ENCODE measurements around the gene MGAT4A.

Gene MGAT4A

DNA sequence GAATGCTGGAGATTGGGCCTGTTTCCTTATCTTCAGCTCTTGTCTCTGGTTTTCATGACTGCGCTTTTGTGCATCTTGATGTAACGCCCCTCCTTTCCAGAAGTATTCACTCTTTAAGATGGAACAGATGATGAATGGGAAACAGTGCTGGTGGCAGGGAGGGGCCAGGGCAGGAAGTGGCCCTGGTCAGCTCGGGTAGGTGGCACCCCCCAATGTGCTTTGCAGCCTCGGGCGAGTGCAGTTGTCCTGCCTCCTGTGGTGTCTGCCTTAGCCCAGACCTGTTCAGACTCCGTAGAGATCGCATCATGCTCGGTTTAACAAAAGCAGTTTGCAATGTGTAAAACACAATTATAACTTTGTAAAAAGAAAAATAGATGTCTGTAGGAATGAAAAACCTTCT lies 17.0 kb upstream of the MGAT4A start:
- H3K27me3 ChIP-seq (ENCODE audit: insufficient read depth, low read length), result no peaks in the 10 kb centered on the region
- no peak overlapping the region for H3K9ac ChIP-seq (ENCODE audit: low read length)
- H3K36me3 ChIP-seq (ENCODE audit: control insufficient read depth in 1 of 2, insufficient read depth in 2 of 2, low read length in 2 of 2), result no peaks in the 10 kb centered on the region
- no peak overlapping the region for H2BK120ac ChIP-seq (ENCODE audit: insufficient read depth, low read length, poor library complexity)
- H3K23ac ChIP-seq (ENCODE audit: low read length), result no peak overlapping the region
- H2AFZ ChIP-seq (ENCODE audit: insufficient read depth, low read length, poor library complexity), result no peak overlapping the region
- no peak overlapping the region for H3K18ac ChIP-seq (ENCODE audit: low read length)
- H3K4me1 ChIP-seq (ENCODE audit: control insufficient read depth in 1 of 2, insufficient read depth in 2 of 2, low read length in 2 of 2), result no peaks in the 10 kb centered on the region
- no peak overlapping the region for H2BK12ac ChIP-seq (ENCODE audit: low read length)
- no peak overlapping the region for H4K91ac ChIP-seq (ENCODE audit: low read depth, low read length)
- H3K9me3 ChIP-seq (ENCODE audit: insufficient read depth, low read depth, low read length), result peaks cover 2% of the 10 kb centered on the region
- H3K14ac ChIP-seq (ENCODE audit: low read length), result no peak overlapping the region
- H4K8ac ChIP-seq (ENCODE audit: low read depth, low read length), result no peak overlapping the region
- no peak overlapping the region for H3K4me3 ChIP-seq (ENCODE audit: low read depth, low read length)
- H3K4ac ChIP-seq (ENCODE audit: low read depth, low read length), result no peak overlapping the region
- no peaks in the 10 kb centered on the region for H3K79me2 ChIP-seq (ENCODE audit: control insufficient read depth, insufficient read depth, low read length, poor library complexity)
- no peak overlapping the region for H4K12ac ChIP-seq (ENCODE audit: low read depth, low read length)
- no peak overlapping the region for H2AK5ac ChIP-seq (ENCODE audit: low read length)
- no peak for DNase-seq
- H3K27ac ChIP-seq (ENCODE audit: low read depth, low read length), result no peak overlapping the region
- no CpG with 5 or more reads among the region's 8 CpGs for WGBS (ENCODE audit: extremely low coverage, insufficient coverage, insufficient read length)
- no peaks in the 10 kb centered on the region for H3K79me1 ChIP-seq (ENCODE audit: low read length)
- H3K4me2 ChIP-seq (ENCODE audit: low read length), result no peak overlapping the region
- H2BK5ac ChIP-seq (ENCODE audit: low read depth, low read length, poor library complexity), result no peak overlapping the region

DNA sequence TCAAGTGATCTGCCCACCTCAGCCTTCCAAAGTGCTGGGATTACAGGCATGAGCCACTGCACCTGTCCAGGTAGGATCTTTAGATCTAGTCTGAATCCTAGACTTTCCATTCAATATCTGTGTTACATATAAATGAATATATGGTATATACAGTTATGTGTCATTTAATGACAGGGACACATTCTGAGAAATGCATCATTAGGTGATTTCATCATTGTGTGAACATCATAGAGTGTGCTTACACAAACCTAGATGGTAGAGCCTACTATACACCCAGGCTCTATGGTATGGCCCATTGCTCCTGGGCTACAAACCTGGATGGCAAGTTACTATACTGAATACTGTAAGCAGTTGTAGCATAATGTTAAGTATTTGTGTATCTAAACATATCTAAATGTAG lies 15.5 kb upstream of the MGAT4A start:
- no peaks in the 10 kb centered on the region for H3K27me3 ChIP-seq (ENCODE audit: insufficient read depth, low read length)
- H2BK120ac ChIP-seq (ENCODE audit: insufficient read depth, low read length, poor library complexity), result no peak overlapping the region
- H3K4me1 ChIP-seq (ENCODE audit: control insufficient read depth in 1 of 2, insufficient read depth in 2 of 2, low read length in 2 of 2), result no peaks in the 10 kb centered on the region
- no peak overlapping the region for H3K9ac ChIP-seq (ENCODE audit: low read length)
- H3K9me3 ChIP-seq (ENCODE audit: insufficient read depth, low read depth, low read length), result peaks cover 2% of the 10 kb centered on the region
- no peak overlapping the region for H4K12ac ChIP-seq (ENCODE audit: low read depth, low read length)
- H3K27ac ChIP-seq (ENCODE audit: low read depth, low read length), result no peak overlapping the region
- H3K4ac ChIP-seq (ENCODE audit: low read depth, low read length), result no peak overlapping the region
- H3K14ac ChIP-seq (ENCODE audit: low read length), result no peak overlapping the region
- H2AFZ ChIP-seq (ENCODE audit: insufficient read depth, low read length, poor library complexity), result no peak overlapping the region
- no peaks in the 10 kb centered on the region for H3K79me2 ChIP-seq (ENCODE audit: control insufficient read depth, insufficient read depth, low read length, poor library complexity)
- H4K8ac ChIP-seq (ENCODE audit: low read depth, low read length), result no peak overlapping the region
- no peak overlapping the region for H4K91ac ChIP-seq (ENCODE audit: low read depth, low read length)
- no peak overlapping the region for H3K4me3 ChIP-seq (ENCODE audit: low read depth, low read length)
- H3K23ac ChIP-seq (ENCODE audit: low read length), result no peak overlapping the region
- DNase-seq, result no peak
- H2AK5ac ChIP-seq (ENCODE audit: low read length), result no peak overlapping the region
- no peak overlapping the region for H3K18ac ChIP-seq (ENCODE audit: low read length)
- H2BK12ac ChIP-seq (ENCODE audit: low read length), result no peak overlapping the region
- no peak overlapping the region for H3K4me2 ChIP-seq (ENCODE audit: low read length)
- H3K36me3 ChIP-seq (ENCODE audit: control insufficient read depth in 1 of 2, insufficient read depth in 2 of 2, low read length in 2 of 2), result no peaks in the 10 kb centered on the region
- no peaks in the 10 kb centered on the region for H3K79me1 ChIP-seq (ENCODE audit: low read length)
- no peak overlapping the region for H2BK5ac ChIP-seq (ENCODE audit: low read depth, low read length, poor library complexity)

- H3K4me1 ChIP-seq (ENCODE audit: control insufficient read depth in 1 of 2, insufficient read depth in 2 of 2, low read length in 2 of 2), result no peaks in the 10 kb centered on the region
- no CpG with 5 or more reads among the region's 5 CpGs for WGBS (ENCODE audit: extremely low coverage, insufficient coverage, insufficient read length)
These were observed 13.7 kb upstream of the MGAT4A start for GRCh38 chr2:98744595-98744994.

GRCh38 chr2:98743835-98744234 lies 12.9 kb upstream of the MGAT4A start:
- Histone ChIP-seq H3K4me2 (ENCODE audit: low read length) (no peak overlapping the region), H3K9ac (ENCODE audit: low read length) (no peak overlapping the region), H3K4ac (ENCODE audit: low read depth, low read length) (no peak overlapping the region), H3K23ac (ENCODE audit: low read length) (no peak overlapping the region), H4K8ac (ENCODE audit: low read depth, low read length) (no peak overlapping the region), H3K27me3 (ENCODE audit: insufficient read depth, low read length) (no peaks in the 10 kb centered on the region), H3K4me3 (ENCODE audit: low read depth, low read length) (no peak overlapping the region), H4K91ac (ENCODE audit: low read depth, low read length) (no peak overlapping the region), H4K12ac (ENCODE audit: low read depth, low read length) (no peak overlapping the region), H3K27ac (ENCODE audit: low read depth, low read length) (no peak overlapping the region), H2BK12ac (ENCODE audit: low read length) (no peak overlapping the region), H3K4me1 (ENCODE audit: control insufficient read depth in 1 of 2, insufficient read depth in 2 of 2, low read length in 2 of 2) (no peaks in the 10 kb centered on the region), H3K79me1 (ENCODE audit: low read length) (no peaks in the 10 kb centered on the region), H3K14ac (ENCODE audit: low read length) (no peak overlapping the region), H3K9me3 (ENCODE audit: insufficient read depth, low read depth, low read length) (peaks cover 2% of the 10 kb centered on the region), H3K36me3 (ENCODE audit: control insufficient read depth in 1 of 2, insufficient read depth in 2 of 2, low read length in 2 of 2) (no peaks in the 10 kb centered on the region), H3K18ac (ENCODE audit: low read length) (no peak overlapping the region), H3K79me2 (ENCODE audit: control insufficient read depth, insufficient read depth, low read length, poor library complexity) (no peaks in the 10 kb centered on the region), H2BK120ac (ENCODE audit: insufficient read depth, low read length, poor library complexity) (no peak overlapping the region), H2BK5ac (ENCODE audit: low read depth, low read length, poor library complexity) (no peak overlapping the region), H2AFZ (ENCODE audit: insufficient read depth, low read length, poor library complexity) (no peak overlapping the region), H2AK5ac (ENCODE audit: low read length) (no peak overlapping the region)
- no peak for DNase-seq
- no CpG with 5 or more reads among the region's 1 CpG for WGBS (ENCODE audit: extremely low coverage, insufficient coverage, insufficient read length)

More at GRCh38 chr2:98744595-98744994, 13.7 kb upstream of the MGAT4A start:
- Histone ChIP-seq H3K79me2 (ENCODE audit: control insufficient read depth, insufficient read depth, low read length, poor library complexity) (no peaks in the 10 kb centered on the region), H2AK5ac (ENCODE audit: low read length) (no peak overlapping the region), H3K23ac (ENCODE audit: low read length) (no peak overlapping the region), H2AFZ (ENCODE audit: insufficient read depth, low read length, poor library complexity) (no peak overlapping the region), H3K36me3 (ENCODE audit: control insufficient read depth in 1 of 2, insufficient read depth in 2 of 2, low read length in 2 of 2) (no peaks in the 10 kb centered on the region), H3K79me1 (ENCODE audit: low read length) (no peaks in the 10 kb centered on the region), H3K14ac (ENCODE audit: low read length) (no peak overlapping the region), H2BK12ac (ENCODE audit: low read length) (no peak overlapping the region), H3K4ac (ENCODE audit: low read depth, low read length) (no peak overlapping the region), H3K18ac (ENCODE audit: low read length) (no peak overlapping the region), H2BK5ac (ENCODE audit: low read depth, low read length, poor library complexity) (no peak overlapping the region), H4K12ac (ENCODE audit: low read depth, low read length) (no peak overlapping the region), H3K9me3 (ENCODE audit: insufficient read depth, low read depth, low read length) (peaks cover 2% of the 10 kb centered on the region), H3K4me2 (ENCODE audit: low read length) (no peak overlapping the region), H2BK120ac (ENCODE audit: insufficient read depth, low read length, poor library complexity) (no peak overlapping the region), H4K91ac (ENCODE audit: low read depth, low read length) (no peak overlapping the region), H3K4me3 (ENCODE audit: low read depth, low read length) (no peak overlapping the region), H3K9ac (ENCODE audit: low read length) (no peak overlapping the region), H3K27ac (ENCODE audit: low read depth, low read length) (no peak overlapping the region), H3K27me3 (ENCODE audit: insufficient read depth, low read length) (no peaks in the 10 kb centered on the region), H4K8ac (ENCODE audit: low read depth, low read length) (no peak overlapping the region)
- DNase-seq, result no peak

- no peak for DNase-seq
- Histone ChIP-seq H3K4me1 (ENCODE audit: control insufficient read depth in 1 of 2, insufficient read depth in 2 of 2, low read length in 2 of 2) (no peaks in the 10 kb centered on the region), H4K91ac (ENCODE audit: low read depth, low read length) (no peak overlapping the region), H2AFZ (ENCODE audit: insufficient read depth, low read length, poor library complexity) (no peak overlapping the region), H3K79me1 (ENCODE audit: low read length) (no peaks in the 10 kb centered on the region), H3K9ac (ENCODE audit: low read length) (no peak overlapping the region), H2BK12ac (ENCODE audit: low read length) (no peak overlapping the region), H4K8ac (ENCODE audit: low read depth, low read length) (no peak overlapping the region), H3K9me3 (ENCODE audit: insufficient read depth, low read depth, low read length) (peaks cover 2% of the 10 kb centered on the region), H3K23ac (ENCODE audit: low read length) (no peak overlapping the region), H3K4me3 (ENCODE audit: low read depth, low read length) (no peak overlapping the region), H3K36me3 (ENCODE audit: control insufficient read depth in 1 of 2, insufficient read depth in 2 of 2, low read length in 2 of 2) (no peaks in the 10 kb centered on the region), H2BK120ac (ENCODE audit: insufficient read depth, low read length, poor library complexity) (no peak overlapping the region), H3K14ac (ENCODE audit: low read length) (no peak overlapping the region), H4K12ac (ENCODE audit: low read depth, low read length) (no peak overlapping the region), H3K4ac (ENCODE audit: low read depth, low read length) (no peak overlapping the region), H3K4me2 (ENCODE audit: low read length) (no peak overlapping the region), H2AK5ac (ENCODE audit: low read length) (no peak overlapping the region), H3K18ac (ENCODE audit: low read length) (no peak overlapping the region), H3K27ac (ENCODE audit: low read depth, low read length) (no peak overlapping the region), H3K79me2 (ENCODE audit: control insufficient read depth, insufficient read depth, low read length, poor library complexity) (no peaks in the 10 kb centered on the region), H2BK5ac (ENCODE audit: low read depth, low read length, poor library complexity) (no peak overlapping the region), H3K27me3 (ENCODE audit: insufficient read depth, low read length) (no peaks in the 10 kb centered on the region)
These were observed 8.1 kb upstream of the MGAT4A start for GRCh38 chr2:98739020-98739419.

Measured in trophoblast cell (in vitro differentiated cells and primary cell).